ENCODE data around the gene UNC13C.

UNC13C gene

GRCh38 chr15:54026258-54026657 lies 48.0 kb downstream of the UNC13C start:
- DNase-seq (ENCODE audit: low read depth) = no peak

- no peak for DNase-seq (ENCODE audit: low read depth)
Measured at GRCh38 chr15:54026891-54027290, 48.6 kb downstream of the UNC13C start.

- DNase-seq (ENCODE audit: low read depth) = no peak
Measured at GRCh38 chr15:54029081-54029480, 50.8 kb downstream of the UNC13C start.

GRCh38 chr15:54032066-54032465 lies 53.8 kb downstream of the UNC13C start:
- no peak for DNase-seq (ENCODE audit: low read depth)

GRCh38 chr15:54033356-54033860 lies 55.2 kb downstream of the UNC13C start:
- DNase-seq (ENCODE audit: low read depth) = no peak

GRCh38 chr15:54033869-54034458 lies 55.7 kb downstream of the UNC13C start:
- DNase-seq (ENCODE audit: low read depth) = no peak

- no peak for DNase-seq (ENCODE audit: low read depth)
Measured at GRCh38 chr15:54035616-54036015, 57.4 kb downstream of the UNC13C start.

- DNase-seq (ENCODE audit: low read depth) = no peak
Measured at GRCh38 chr15:54045397-54045796, 67.2 kb downstream of the UNC13C start.

GRCh38 chr15:54046093-54046492 lies 67.9 kb downstream of the UNC13C start:
- DNase-seq (ENCODE audit: low read depth) = no peak

GRCh38 chr15:54064365-54064764 lies 86.1 kb downstream of the UNC13C start:
- DNase-seq (ENCODE audit: low read depth) = no peak

GRCh38 chr15:54066403-54066802 lies 88.2 kb downstream of the UNC13C start:
- no peak for DNase-seq (ENCODE audit: low read depth)

GRCh38 chr15:54082836-54083492 lies 104.7 kb downstream of the UNC13C start:
- DNase-seq (ENCODE audit: low read depth) = no peak

- no peak for DNase-seq (ENCODE audit: low read depth)
Measured at GRCh38 chr15:54083501-54083900, 105.3 kb downstream of the UNC13C start.

- no peak for DNase-seq (ENCODE audit: low read depth)
Measured at GRCh38 chr15:54083991-54084390, 105.8 kb downstream of the UNC13C start.

- no peak for DNase-seq (ENCODE audit: low read depth)
Measured at GRCh38 chr15:54088837-54089236, 110.6 kb downstream of the UNC13C start.

GRCh38 chr15:54089776-54090175 lies 111.5 kb downstream of the UNC13C start:
- no peak for DNase-seq (ENCODE audit: low read depth)

- no peak for DNase-seq (ENCODE audit: low read depth)
Measured at GRCh38 chr15:54091651-54092050, 113.4 kb downstream of the UNC13C start.

GRCh38 chr15:54094661-54095060 lies 116.4 kb downstream of the UNC13C start:
- no peak for DNase-seq (ENCODE audit: low read depth)

- no peak for DNase-seq (ENCODE audit: low read depth)
Measured at GRCh38 chr15:54097019-54097418, 118.8 kb downstream of the UNC13C start.

GRCh38 chr15:54099010-54099409 lies 120.8 kb downstream of the UNC13C start:
- no peak for DNase-seq (ENCODE audit: low read depth)

- DNase-seq (ENCODE audit: low read depth) = no peak
Measured at GRCh38 chr15:54101664-54102270, 123.5 kb downstream of the UNC13C start.

- no peak for DNase-seq (ENCODE audit: low read depth)
Measured at GRCh38 chr15:54102704-54103103, 124.5 kb downstream of the UNC13C start.

- DNase-seq (ENCODE audit: low read depth) = no peak
Measured at GRCh38 chr15:54109014-54109413, 130.8 kb downstream of the UNC13C start.
